ENCODE measurements around the gene CLCN5.
A peak's percentile ranks its signal among the peaks of the same experiment; 100 is the strongest.

Gene CLCN5

GRCh38 chrX:49910344-49910743, 12.1 kb upstream of the CLCN5 start:
- Histone ChIP-seq H3K9me3 (no peaks in the 10 kb centered on the region), H3K4me1 (no peaks in the 10 kb centered on the region), H3K27me3 (no peaks in the 10 kb centered on the region), H3K36me3 (no peaks in the 10 kb centered on the region), H3K4me3 (ENCODE audit: low read depth, low read length) (no peak overlapping the region)
- no peak for TF ChIP-seq CTCF (IDR thresholded peaks at IDR 0.05; ENCODE audit: low read depth, low read length)
- DNase-seq: no peak

- no peak; the same call in 1 of the 2 replicates for TF ChIP-seq CTCF (IDR thresholded peaks at IDR 0.05; ENCODE audit: low read depth, low read length)
- H3K27me3 ChIP-seq: no peaks in the 10 kb centered on the region
- H3K4me1 ChIP-seq: no peaks in the 10 kb centered on the region
- DNase-seq: no peak
- H3K36me3 ChIP-seq: no peaks in the 10 kb centered on the region
- no peak overlapping the region for H3K4me3 ChIP-seq (ENCODE audit: low read depth, low read length)
- H3K9me3 ChIP-seq: no peaks in the 10 kb centered on the region
These were observed 10.3 kb upstream of the CLCN5 start for GRCh38 chrX:49912086-49912485.

GRCh38 chrX:49912861-49913260, 9.5 kb upstream of the CLCN5 start:
- Histone ChIP-seq H3K27me3 (no peaks in the 10 kb centered on the region), H3K4me3 (ENCODE audit: low read depth, low read length) (no peak overlapping the region)
- TF ChIP-seq CTCF (IDR thresholded peaks at IDR 0.05; ENCODE audit: low read depth, low read length): no peak

GRCh38 chrX:49915361-49916222, 6.8 kb upstream of the CLCN5 start:
- no peak overlapping the region for H3K4me3 ChIP-seq (ENCODE audit: low read depth, low read length)
- no peaks in the 10 kb centered on the region for H3K27me3 ChIP-seq
- H3K36me3 ChIP-seq: no peaks in the 10 kb centered on the region
- H3K4me1 ChIP-seq: no peaks in the 10 kb centered on the region
- peak; percentile 48 for DNase-seq
- no peaks in the 10 kb centered on the region for H3K9me3 ChIP-seq
- peak; percentile 85 for TF ChIP-seq CTCF (IDR thresholded peaks at IDR 0.05; ENCODE audit: low read depth, low read length)

More at GRCh38 chrX:49912861-49913260, 9.5 kb upstream of the CLCN5 start:
- H3K4me1 ChIP-seq: no peaks in the 10 kb centered on the region
- no peaks in the 10 kb centered on the region for H3K9me3 ChIP-seq
- no peak for DNase-seq
- H3K36me3 ChIP-seq: no peaks in the 10 kb centered on the region

GRCh38 chrX:49919617-49920016, 2.8 kb upstream of the CLCN5 start:
- Histone ChIP-seq H3K4me1 (no peaks in the 10 kb centered on the region; the same call in 1 of the 2 replicates), H3K36me3 (no peaks in the 10 kb centered on the region), H3K9me3 (no peaks in the 10 kb centered on the region), H3K27me3 (no peaks in the 10 kb centered on the region), H3K4me3 (ENCODE audit: low read depth, low read length) (no peak overlapping the region)
- TF ChIP-seq CTCF (IDR thresholded peaks at IDR 0.05; ENCODE audit: low read depth, low read length): peak; percentile 80
- peak; percentile 32 for DNase-seq

GRCh38 chrX:49921109-49921508, 1.3 kb upstream of the CLCN5 start:
- no peak for TF ChIP-seq CTCF (IDR thresholded peaks at IDR 0.05; ENCODE audit: low read depth, low read length)
- Histone ChIP-seq H3K4me3 (ENCODE audit: low read depth, low read length) (no peak overlapping the region), H3K36me3 (peaks cover 7% of the 10 kb centered on the region), H3K27me3 (no peaks in the 10 kb centered on the region), H3K4me1 (no peaks in the 10 kb centered on the region; the same call in 1 of the 2 replicates), H3K9me3 (no peaks in the 10 kb centered on the region)
- no peak for DNase-seq
